Measurements from ENCODE around the gene TRAF3IP1.

GRCh38 chr2:238272156-238272555, 48.2 kb upstream of the TRAF3IP1 start:
- no peak for TF ChIP-seq EZH2phosphoT487 (IDR thresholded peaks at IDR 0.05; ENCODE audit: low read depth)
- TF ChIP-seq, protein P1, sequence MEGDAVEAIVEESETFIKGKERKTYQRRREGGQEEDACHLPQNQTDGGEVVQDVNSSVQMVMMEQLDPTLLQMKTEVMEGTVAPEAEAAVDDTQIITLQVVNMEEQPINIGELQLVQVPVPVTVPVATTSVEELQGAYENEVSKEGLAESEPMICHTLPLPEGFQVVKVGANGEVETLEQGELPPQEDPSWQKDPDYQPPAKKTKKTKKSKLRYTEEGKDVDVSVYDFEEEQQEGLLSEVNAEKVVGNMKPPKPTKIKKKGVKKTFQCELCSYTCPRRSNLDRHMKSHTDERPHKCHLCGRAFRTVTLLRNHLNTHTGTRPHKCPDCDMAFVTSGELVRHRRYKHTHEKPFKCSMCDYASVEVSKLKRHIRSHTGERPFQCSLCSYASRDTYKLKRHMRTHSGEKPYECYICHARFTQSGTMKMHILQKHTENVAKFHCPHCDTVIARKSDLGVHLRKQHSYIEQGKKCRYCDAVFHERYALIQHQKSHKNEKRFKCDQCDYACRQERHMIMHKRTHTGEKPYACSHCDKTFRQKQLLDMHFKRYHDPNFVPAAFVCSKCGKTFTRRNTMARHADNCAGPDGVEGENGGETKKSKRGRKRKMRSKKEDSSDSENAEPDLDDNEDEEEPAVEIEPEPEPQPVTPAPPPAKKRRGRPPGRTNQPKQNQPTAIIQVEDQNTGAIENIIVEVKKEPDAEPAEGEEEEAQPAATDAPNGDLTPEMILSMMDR (IDR thresholded peaks at IDR 0.05; ENCODE audit: low read depth, low read length), result no peak

All from OCI-LY3 (cell line).